Amniotic stem cell (primary cell): ENCODE results near the gene REXO5.
"Not testable (repeated sequence)": the region's sequence is repeated elsewhere in the genome, so short reads cannot be mapped to it uniquely, and the experiment has no call there.

Experiments
- DNase-seq: peaks from one replicate; lab custom pipeline; 2025; lab: John Stamatoyannopoulos, UW

REXO5 gene

GRCh38 chr16:20803192-20803560 is 3.2 kb upstream of the REXO5 start:
- DNase-seq = no peak

GRCh38 chr16:20803561-20804214 is 2.6 kb upstream of the REXO5 start:
- no peak for DNase-seq

GRCh38 chr16:20805684-20806167 is 601 bp upstream of the REXO5 start:
- DNase-seq = not testable (repeated sequence)

- DNase-seq = no peak
Measured at GRCh38 chr16:20807862-20808261, 1.5 kb downstream of the REXO5 start.

- DNase-seq = no peak
Measured at GRCh38 chr16:20811889-20812439, 5.6 kb downstream of the REXO5 start.

GRCh38 chr16:20812510-20812909 is 6.2 kb downstream of the REXO5 start:
- no peak for DNase-seq

GRCh38 chr16:20814784-20815183 is 8.5 kb downstream of the REXO5 start:
- no peak for DNase-seq

- no peak for DNase-seq
Measured at GRCh38 chr16:20818929-20819585, 12.7 kb downstream of the REXO5 start.

GRCh38 chr16:20821682-20822081 is 15.4 kb downstream of the REXO5 start:
- no peak for DNase-seq

- DNase-seq = no peak
Measured at GRCh38 chr16:20822521-20823325, 16.4 kb downstream of the REXO5 start.

GRCh38 chr16:20826039-20826566 is 19.8 kb downstream of the REXO5 start:
- no peak for DNase-seq

- DNase-seq = no peak
Measured at GRCh38 chr16:20829536-20829935, 23.2 kb downstream of the REXO5 start.

- no peak for DNase-seq
Measured at GRCh38 chr16:20830372-20830771, 24.0 kb downstream of the REXO5 start.

GRCh38 chr16:20833086-20833485 is 26.8 kb downstream of the REXO5 start:
- DNase-seq = no peak

GRCh38 chr16:20838240-20838639 is 31.9 kb downstream of the REXO5 start:
- DNase-seq = no peak

- DNase-seq = no peak
Measured at GRCh38 chr16:20839504-20839903, 33.2 kb downstream of the REXO5 start.

- DNase-seq = no peak
Measured at GRCh38 chr16:20844054-20844453, 37.7 kb downstream of the REXO5 start.

GRCh38 chr16:20844588-20844987 is 38.3 kb downstream of the REXO5 start:
- DNase-seq = no peak

GRCh38 chr16:20846030-20846429 is 39.7 kb downstream of the REXO5 start:
- DNase-seq = no peak

GRCh38 chr16:20846551-20846950 is 40.2 kb downstream of the REXO5 start:
- no peak for DNase-seq

GRCh38 chr16:20847550-20847949 is 41.2 kb downstream of the REXO5 start:
- DNase-seq = no peak
